K562 (cell line): Measurements from ENCODE around the gene CRADD. TPM values are rescaled to one million over a fixed set of nuclear protein-coding genes. Genes with fewer than 3 reads are reported as not detected.
A peak's percentile ranks its signal among the peaks of the same experiment; 100 is the strongest.

Source experiments
- ATAC-seq: fragments of 200-7000 bp; cut with Tn5 transposase; 3 replicates; pipeline ENCODE4 v1.9.1; 2020; ENCODE audit warnings: moderate library complexity
- BruUV-seq: library from RNA; stranded (reverse); fragments of 400-500 nt; replicated peaks from 2 replicates; lab custom pipeline; 2021; lab: Mats Ljungman, UMichigan
- CTCF ChIA-PET: fragments of 300-600 bp; formaldehyde crosslinking; extraction: SDS; loops from one replicate; lab custom pipeline; 2021; ENCODE audit warnings: low intra/inter-chr PET ratio; lab: Yijun Ruan, JAX
- POLR2A ChIA-PET: fragments of 300-600, 350-650 bp; sonication (Branson Sonifier 250); formaldehyde crosslinking; extraction: SDS; loops from one replicate; lab custom pipeline; 2021; ENCODE audit warnings: antibody characterized with exemption, inconsistent platforms; lab: Yijun Ruan, JAX
- DNase-seq, 4 experiments: peaks; one replicate each; pipeline versions ENCODE4 v3.0.0 to v3.0.0-alpha.2; 2011 to 2018; ENCODE audit warnings: low spot score in 3 of 4, mixed read lengths in 3 of 4; ENCODE audit errors: extremely low read depth in 1 of 4
- FAIRE-seq: peaks from 2 replicates; lab custom pipeline; 2011; peaks lifted over from hg19 to GRCh38; lab: Jason Lieb, UNC
- H2AFZ ChIP-seq: 2 replicates; pipeline ENCODE4 v1.6.0; 2011; ENCODE audit warnings: low read depth, low read length, control low read depth, inconsistent platforms
- H3K27ac ChIP-seq: fragments of 200-600 bp; 3 replicates; pipeline ENCODE4 v1.8.0; 2011; ENCODE audit warnings: low read depth, mild to moderate bottlenecking, control low read depth, inconsistent platforms, low read length, moderate library complexity, mixed read lengths; ENCODE audit errors: extremely low read depth
- H3K27me3 ChIP-seq, 2 experiments: fragments of 300-600 bp in 1 of 2; 2 replicates in 1 of 2; 3 replicates in 1 of 2; pipeline versions ENCODE4 v1.6.0 to v1.8.0; 2011; ENCODE audit warnings: inconsistent platforms in 2 of 2, low read length in 2 of 2, mild to moderate bottlenecking in 1 of 2, mixed read lengths in 1 of 2, moderate library complexity in 1 of 2; ENCODE audit not compliant: control insufficient read depth in 2 of 2, insufficient read depth in 2 of 2
- H3K36me3 ChIP-seq: fragments of 300-600 bp; 3 replicates; pipeline ENCODE4 v1.8.0; 2011; ENCODE audit warnings: mild to moderate bottlenecking, low read length, inconsistent platforms; ENCODE audit not compliant: control insufficient read depth, insufficient read depth
- H3K4me1 ChIP-seq, 2 experiments: fragments of 200-600 bp in 1 of 2; replicated peaks in 1 of 2; 2 replicates in 1 of 2; 3 replicates in 1 of 2; pipeline versions ENCODE4 v1.5.1 to v1.8.0; 2011; ENCODE audit warnings: inconsistent platforms in 2 of 2, low read length in 2 of 2, mild to moderate bottlenecking in 1 of 2, mixed read lengths in 1 of 2, moderate library complexity in 1 of 2; ENCODE audit not compliant: control insufficient read depth in 2 of 2, insufficient read depth in 2 of 2
- H3K4me2 ChIP-seq: 2 replicates; pipeline ENCODE4 v1.6.1; 2011; ENCODE audit warnings: low read length, control low read depth, inconsistent platforms, mixed read lengths; ENCODE audit not compliant: insufficient read depth
- H3K4me3 ChIP-seq: fragments of 200-600 bp; sonication (generic), shearing (Covaris generic); 2 replicates; pipeline ENCODE4 v1.5.1; 2016; ENCODE audit warnings: control low read depth, inconsistent platforms
- H3K79me2 ChIP-seq: fragments of 200-600 bp; 3 replicates; pipeline ENCODE4 v1.8.0; 2011; ENCODE audit warnings: low read length, inconsistent platforms; ENCODE audit not compliant: control insufficient read depth, insufficient read depth
- H3K9ac ChIP-seq, 2 experiments: 2 replicates each; pipeline versions ENCODE4 v1.6.0 to v1.6.1; 2011; ENCODE audit warnings: low read depth in 2 of 2, low read length in 2 of 2, control low read depth in 1 of 2, inconsistent platforms in 1 of 2, mild to moderate bottlenecking in 1 of 2, mixed read lengths in 1 of 2; ENCODE audit not compliant: insufficient read depth in 1 of 2
- H3K9me1 ChIP-seq: one replicate; pipeline ENCODE4 v1.6.0; 2011; ENCODE audit warnings: inconsistent platforms, mild to moderate bottlenecking, low read length, moderate library complexity; ENCODE audit not compliant: control insufficient read depth, insufficient read depth
- H3K9me3 ChIP-seq: replicated peaks from 2 replicates; pipeline ENCODE4 v1.5.1; 2011; ENCODE audit warnings: low read depth, low read length, inconsistent platforms; ENCODE audit not compliant: control insufficient read depth, insufficient read depth
- H4K20me1 ChIP-seq: replicated peaks from 2 replicates; pipeline ENCODE4 v1.6.1; 2011; ENCODE audit warnings: low read length, inconsistent platforms, mixed read lengths; ENCODE audit not compliant: control insufficient read depth, insufficient read depth
- BMI1 ChIP-seq: fragments of 150-350 bp; IDR thresholded peaks from 2 replicates; pipeline ENCODE4 v1.6.1; 2014; ENCODE audit warnings: low read length
- CAMTA2 ChIP-seq: fragments of 250-450 bp; sonication (Bioruptor Pico); conservative IDR thresholded peaks from 2 replicates; pipeline ENCODE4 v1.5.1; 2022
- CREB3 ChIP-seq: fragments of 450-650 bp; conservative IDR thresholded peaks from 2 replicates; pipeline ENCODE4 v1.6.1; 2016; ENCODE audit warnings: missing genetic modification characterization, low read depth, mild to moderate bottlenecking, missing compliant biosample characterization, moderate library complexity
- DNMT1 ChIP-seq: fragments of 450-650 bp; IDR thresholded peaks from 2 replicates; pipeline ENCODE4 v1.6.1; 2016; ENCODE audit warnings: antibody characterized with exemption, mild to moderate bottlenecking
- NONO ChIP-seq, 2 experiments: fragments of 200-400 bp in 1 of 2; fragments of 450-650 bp in 1 of 2; formaldehyde crosslinking in 1 of 2; IDR thresholded peaks; 2 replicates each; pipeline ENCODE4 v1.6.1; 2017; ENCODE audit warnings: low read depth in 2 of 2, mild to moderate bottlenecking in 2 of 2, moderate library complexity in 2 of 2, low read length in 1 of 2
- RBM39 ChIP-seq: fragments of 200-400 bp; formaldehyde crosslinking; optimal IDR thresholded peaks from 2 replicates; pipeline ENCODE3; 2018; ENCODE audit warnings: low read depth, low read length
- RFX5 ChIP-seq: IDR thresholded peaks from 2 replicates; pipeline ENCODE4 v1.6.1; 2011; ENCODE audit warnings: low read depth, mild to moderate bottlenecking, improper control_type of control experiment, low read length
- SRF ChIP-seq, 2 experiments: fragments of 250-450, 450-650 bp in 1 of 2; sonication (Bioruptor Pico) in 1 of 2; sonication (generic) in 1 of 2; formaldehyde crosslinking; IDR thresholded peaks; 2 replicates each; pipeline versions ENCODE4 v1.5.0 to v1.5.1; 2020 to 2022; ENCODE audit warnings: mild to moderate bottlenecking in 1 of 2, missing genetic modification reagents in 1 of 2
- TARDBP ChIP-seq: fragments of 450-650 bp; IDR thresholded peaks from 2 replicates; pipeline ENCODE4 v1.6.1; 2016
- TRIM25 ChIP-seq: fragments of 450-650 bp; IDR thresholded peaks from 2 replicates; pipeline ENCODE4 v1.7.0; 2016; ENCODE audit warnings: borderline replicate concordance
- ZNF143 ChIP-seq: sonication (generic); formaldehyde crosslinking; IDR thresholded peaks from 2 replicates; pipeline ENCODE4 v1.9.0; 2022; ENCODE audit warnings: mild to moderate bottlenecking, missing genetic modification reagents
- ZNF263 ChIP-seq: sonication (generic); formaldehyde crosslinking; IDR thresholded peaks from 2 replicates; pipeline ENCODE4 v1.8.0; 2022; ENCODE audit warnings: mild to moderate bottlenecking, missing genetic modification reagents, borderline replicate concordance
- WGBS: fragments of 100-300 bp; shearing (Covaris generic); methylation state at CpG from one replicate; pipeline ENCODE4 v1.1.6; 2016; ENCODE audit warnings: low coverage, mixed read lengths; ENCODE audit not compliant: insufficient coverage; ENCODE audit errors: missing lambda C conversion rate; 5-methylcytosine and 5-hydroxymethylcytosine counted together
- in situ Hi-C: fragments of 300-500 bp; cut with MboI; formaldehyde crosslinking; loops from 4 replicates; pipeline ENCODE4 v1.15.0; 2018; ENCODE audit warnings: inconsistent platforms, mixed read lengths
- intact Hi-C: fragments of 100-400 bp; cut with micrococcal nuclease; formaldehyde crosslinking; loops from 2 replicates; pipeline ENCODE4 v1.14.2; 2022
- polyA plus RNA-seq, 8 experiments: library from polyadenylated mRNA; depleted of rRNA in 4 of 8; stranded (reverse) in 5 of 8; unstranded in 3 of 8; fragments of >200 nt; fragmentation: Nextera tagmentation in 2 of 8; fragmentation: Illumina TruSeq in 1 of 8; extraction: Ambion mirVana in 2 of 8; extraction: Trizol in 1 of 8; gene quantifications; 2 replicates each; pipeline versions ENCODE4 v1.2.1 to v1.2.3, GENCODE V29; 2011 to 2014; ENCODE audit warnings: inconsistent platforms in 1 of 8, missing spikeins in 1 of 8
- total RNA-seq, 7 experiments: library from RNA; depleted of rRNA in 6 of 7; stranded (reverse); fragments of >200 nt in 6 of 7; fragmentation: Illumina TruSeq in 2 of 7; extraction: Trizol in 2 of 7; gene quantifications; 2 replicates each; pipeline versions ENCODE4 v1.2.1 to v1.2.3, GENCODE V29; 2011 to 2021; ENCODE audit warnings: low replicate concordance in 1 of 7

CRADD gene
- total and polyA plus RNA-seq, 9 of the 15 experiments (the other 6 are each of a cell fraction or from before 2014, with no cell fraction given), result 20.5 to 41.1 (median 25.9) TPM

- TF ChIP-seq RFX5 (no peak), ZNF143 (CRISPR knock-in tag) (peak; percentile 64; the same call in 1 of the 2 replicates), TRIM25 (no peak), RBM39 (no peak)
Measured at GRCh38 chr12:93653712-93654111, 23.5 kb upstream of the CRADD start (continued).

- no TSS peak for BruUV-seq
- H2AFZ ChIP-seq, result no peak overlapping the region; the same call in 1 of the 2 replicates
- no peak overlapping the region for H3K4me2 ChIP-seq
- H3K79me2 ChIP-seq, result no peaks in the 10 kb centered on the region
- no peak overlapping the region for H3K4me3 ChIP-seq
- DNase-seq, result no peak
- ChIA-PET CTCF (no interaction called here), POLR2A (interaction anchor here (0.5 to 1.4 kb wide), 6 partner anchors 12 to 38 kb away, joined by 3 to 6 read pairs (median 3); no protein-coding TSS in a partner anchor)
- WGBS, result 50% methylated on average over 2 of the region's 2 CpGs
- intact Hi-C loops, result no loop called here
- no peaks in the 10 kb centered on the region for H4K20me1 ChIP-seq
- ATAC-seq, result no peak
- H3K36me3 ChIP-seq, result no peaks in the 10 kb centered on the region; the same call in 2 of the 3 replicates
- FAIRE-seq, result no peak
- no peaks in the 10 kb centered on the region for H3K9me1 ChIP-seq
- TF ChIP-seq CREB3, result no peak
- TF ChIP-seq DNMT1, result no peak
- no peak for TF ChIP-seq NONO (IDR thresholded peaks at IDR 0.05; ENCODE audit: low read depth in 2 of 2, low read length in 1 of 2)
- TF ChIP-seq BMI1, result no peak
- no peak for TF ChIP-seq CAMTA2 (CRISPR knock-in tag)
- TF ChIP-seq ZNF263 (CRISPR knock-in tag), result no peak
- no peak for TF ChIP-seq SRF (CRISPR knock-in tag; IDR thresholded peaks at IDR 0.05)
- no peak for TF ChIP-seq TARDBP
- H3K9ac ChIP-seq, result no peak overlapping the region
- in situ Hi-C loops, result no loop called here
- H3K27ac ChIP-seq, result no peak overlapping the region
- H3K4me1 ChIP-seq, result no peaks in the 10 kb centered on the region
- no peaks in the 10 kb centered on the region for H3K9me3 ChIP-seq
- no peaks in the 10 kb centered on the region for H3K27me3 ChIP-seq
Measured at GRCh38 chr12:93654421-93654820, 22.8 kb upstream of the CRADD start.
